HG03432 (cell line): Measurements from ENCODE around the gene MTERF4.

Experiments used
- ATAC-seq: cut with Tn5 transposase; IDR thresholded peaks from one replicate; pipeline ENCODE4 v1.9.1; 2021; ENCODE audit warnings: mild to moderate bottlenecking, moderate library complexity; ENCODE audit not compliant: unreplicated experiment

MTERF4 gene

GRCh38 chr2:241091201-241091600, 10.9 kb downstream of the MTERF4 start:
- ATAC-seq, result no peak

- ATAC-seq, result no peak
These were observed 13.0 kb downstream of the MTERF4 start for GRCh38 chr2:241088791-241089732.

- ATAC-seq, result peak; percentile 55
These were observed 13.7 kb downstream of the MTERF4 start for GRCh38 chr2:241088376-241088775.

GRCh38 chr2:241087420-241088268, 14.4 kb downstream of the MTERF4 start:
- peak; percentile 86 for ATAC-seq

DNA sequence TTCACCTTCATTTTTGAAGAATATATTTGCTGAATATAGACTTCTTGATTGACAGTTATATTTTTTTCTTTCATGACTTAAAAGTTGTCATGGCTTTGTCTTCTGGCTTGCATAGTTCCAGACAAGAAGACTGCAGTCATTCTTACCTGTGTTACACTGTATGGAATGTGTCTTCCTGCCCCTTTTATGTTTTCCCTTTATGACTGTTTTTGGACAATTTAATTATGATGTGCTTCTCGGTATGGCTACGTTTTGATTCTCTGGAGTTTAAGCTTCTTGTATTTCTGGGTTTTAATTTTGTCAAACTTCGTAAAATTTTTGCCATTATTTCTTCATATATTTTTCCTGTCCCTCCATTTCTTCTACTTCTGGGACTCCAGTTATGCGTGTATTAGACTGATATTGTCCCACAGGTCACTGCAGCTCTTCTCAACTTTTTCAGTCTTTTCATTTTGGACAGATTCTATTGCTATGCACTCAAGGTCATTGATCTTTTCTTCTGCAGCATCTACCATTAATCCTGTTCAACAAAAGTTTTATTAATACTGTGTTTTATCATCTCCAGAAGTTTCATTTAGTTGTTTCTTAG, 17.1 kb downstream of the MTERF4 start:
- no peak for ATAC-seq

GRCh38 chr2:241083091-241083415, 19.0 kb downstream of the MTERF4 start:
- no peak for ATAC-seq

DNA sequence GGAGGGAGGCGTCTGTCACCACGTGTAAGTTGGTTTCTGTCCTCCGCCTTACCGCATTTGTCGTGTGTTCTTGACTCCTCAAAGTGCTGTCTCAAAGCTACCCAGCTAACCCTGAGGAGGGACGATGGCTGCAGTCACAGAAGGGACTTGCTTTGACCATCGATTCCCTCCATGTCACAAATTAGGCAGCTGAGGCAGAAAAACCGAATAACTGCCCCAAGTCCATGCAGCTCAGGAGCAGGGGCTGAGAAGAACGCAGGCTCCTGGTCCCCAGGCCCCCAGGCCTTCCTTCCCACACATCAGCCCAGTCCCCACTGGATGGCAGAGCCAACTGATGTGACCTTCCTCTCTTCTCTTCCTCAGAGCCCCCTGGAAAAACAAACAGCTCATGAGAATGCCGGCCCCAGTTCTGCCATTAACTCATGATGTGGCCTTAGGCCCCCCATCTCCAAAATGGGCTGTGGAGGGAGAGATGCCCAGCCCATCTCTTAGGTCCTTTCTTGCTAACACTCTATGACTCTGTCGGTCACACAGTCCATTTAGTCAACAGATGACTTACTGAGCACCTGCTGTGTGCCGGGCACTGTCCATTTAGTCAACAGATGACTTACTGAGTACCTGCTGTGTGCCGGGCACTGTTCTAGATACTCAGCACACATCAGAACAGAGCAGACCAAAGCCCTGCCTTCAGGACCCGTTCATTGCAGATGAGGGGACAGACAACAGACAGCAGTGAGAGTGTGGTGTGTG, 19.6 kb downstream of the MTERF4 start:
- ATAC-seq, result no peak

DNA sequence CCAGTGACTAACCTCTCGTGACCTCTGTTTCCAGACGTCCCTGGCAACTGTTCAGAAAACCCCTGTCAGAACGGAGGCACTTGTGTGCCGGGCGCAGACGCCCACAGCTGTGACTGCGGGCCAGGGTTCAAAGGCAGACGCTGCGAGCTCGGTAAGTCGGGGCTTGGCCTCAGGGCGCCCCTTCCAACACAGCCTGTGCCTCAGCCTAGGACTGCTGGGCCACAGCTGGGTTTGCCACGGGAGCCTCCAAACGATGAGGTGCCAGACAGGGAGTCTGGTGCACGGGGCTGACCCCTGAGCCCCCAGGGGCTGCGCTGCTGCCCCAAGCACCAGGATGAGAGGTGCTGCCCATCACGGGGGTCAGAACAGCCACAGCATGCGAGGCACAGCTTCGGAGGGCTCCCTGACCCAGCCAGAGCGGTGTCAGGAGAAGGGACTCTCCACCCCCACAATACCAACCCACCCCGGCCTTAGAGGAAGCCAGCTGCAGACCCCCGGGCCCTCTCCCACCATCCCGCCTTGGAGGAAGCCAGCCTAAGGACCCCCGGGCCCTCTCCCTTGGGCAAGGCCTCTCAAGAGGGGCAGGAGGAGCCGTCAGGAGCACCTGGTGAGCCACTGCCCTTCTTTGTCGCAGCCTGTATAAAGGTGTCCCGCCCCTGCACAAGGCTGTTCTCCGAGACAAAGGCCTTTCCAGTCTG, 20.3 kb downstream of the MTERF4 start:
- no peak for ATAC-seq

DNA sequence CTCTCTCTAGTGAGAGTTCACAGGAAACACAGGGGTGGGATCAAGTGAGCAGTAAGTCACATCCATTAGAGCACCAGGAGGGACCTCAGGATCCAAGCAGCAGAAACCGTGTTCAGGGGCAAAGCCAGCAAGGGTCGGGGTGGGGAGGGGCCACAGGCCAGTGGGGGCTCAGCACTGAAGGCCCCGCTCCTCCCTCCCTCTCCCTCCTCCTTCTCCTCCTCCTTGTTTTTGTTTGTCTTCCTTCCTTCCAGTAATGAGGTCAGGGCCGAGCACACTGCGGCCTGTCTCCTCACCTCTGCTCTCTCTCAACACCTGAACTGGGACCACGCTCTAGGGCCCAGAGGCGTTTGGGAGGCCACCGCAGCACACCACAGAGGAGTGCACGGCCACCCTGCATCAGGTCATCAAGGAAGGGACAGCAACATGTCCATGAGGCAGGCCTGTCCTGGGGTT, 20.9 kb downstream of the MTERF4 start:
- ATAC-seq, result no peak

DNA sequence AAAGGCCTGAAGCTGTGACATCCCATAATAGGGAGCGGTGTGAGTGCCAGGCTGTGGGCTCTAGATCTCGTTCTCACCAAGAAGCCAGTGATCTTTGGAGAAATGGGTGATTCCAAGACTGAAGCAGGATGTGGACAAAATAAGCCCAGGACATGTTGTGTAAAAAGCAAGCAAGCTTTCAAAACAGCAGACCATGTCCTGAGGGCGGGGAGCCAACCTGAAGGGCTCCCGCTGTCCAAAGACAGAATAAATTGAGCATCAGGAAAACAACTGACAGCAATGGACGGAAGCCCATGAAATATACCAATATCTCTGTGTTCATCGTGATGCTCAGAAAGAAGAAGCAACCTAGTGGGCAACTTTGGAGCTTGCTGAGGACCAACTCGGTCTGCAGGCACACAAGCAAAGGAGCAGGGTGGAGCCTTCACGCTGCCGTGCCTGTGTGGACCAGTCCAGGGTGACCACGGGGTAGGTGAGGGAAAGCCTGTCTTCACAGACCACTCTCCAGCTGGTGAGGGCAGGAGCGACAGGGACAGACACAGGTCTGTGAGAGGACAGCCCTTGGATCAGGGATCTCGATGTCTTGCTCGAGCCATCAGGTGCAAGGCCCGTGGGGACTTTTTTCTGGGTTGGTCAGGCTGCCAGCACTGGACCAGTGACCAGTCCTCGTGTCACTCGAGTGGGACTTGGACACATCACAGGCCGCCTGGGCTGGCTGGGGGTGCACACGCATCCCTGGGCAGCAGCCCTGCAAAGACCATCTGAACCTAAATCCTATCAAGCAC, 21.5 kb downstream of the MTERF4 start:
- ATAC-seq, result no peak

DNA sequence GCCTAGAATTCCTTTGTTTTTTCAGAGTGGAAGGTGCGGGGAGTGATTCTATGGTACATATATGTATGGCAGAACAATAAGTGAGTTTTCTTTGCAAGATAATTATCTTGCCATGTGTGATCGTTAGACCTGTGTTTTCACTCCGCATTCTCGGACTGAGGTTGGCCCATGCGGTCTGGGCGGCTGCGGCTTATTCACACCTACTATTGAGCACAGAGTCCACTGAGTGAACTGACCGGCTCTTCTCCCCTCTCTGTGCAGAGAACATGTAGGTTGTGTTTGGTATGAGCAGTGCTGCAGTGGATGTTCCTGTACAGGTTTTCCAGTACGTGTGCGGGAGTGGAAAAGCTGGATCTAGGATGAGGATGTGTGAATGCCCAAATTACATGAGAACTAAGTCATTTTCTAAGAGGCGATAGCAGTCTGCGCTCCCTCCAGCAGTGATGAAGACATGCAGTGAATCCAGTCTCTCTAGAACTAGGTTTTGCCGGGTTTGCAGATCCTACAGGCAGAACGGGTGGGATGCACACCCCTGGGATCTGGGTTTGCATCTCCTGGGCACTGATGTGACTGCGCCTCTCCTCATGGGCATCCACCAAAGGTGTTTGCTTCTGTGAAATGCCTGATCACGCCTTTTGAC, 27.1 kb downstream of the MTERF4 start:
- no peak for ATAC-seq

DNA sequence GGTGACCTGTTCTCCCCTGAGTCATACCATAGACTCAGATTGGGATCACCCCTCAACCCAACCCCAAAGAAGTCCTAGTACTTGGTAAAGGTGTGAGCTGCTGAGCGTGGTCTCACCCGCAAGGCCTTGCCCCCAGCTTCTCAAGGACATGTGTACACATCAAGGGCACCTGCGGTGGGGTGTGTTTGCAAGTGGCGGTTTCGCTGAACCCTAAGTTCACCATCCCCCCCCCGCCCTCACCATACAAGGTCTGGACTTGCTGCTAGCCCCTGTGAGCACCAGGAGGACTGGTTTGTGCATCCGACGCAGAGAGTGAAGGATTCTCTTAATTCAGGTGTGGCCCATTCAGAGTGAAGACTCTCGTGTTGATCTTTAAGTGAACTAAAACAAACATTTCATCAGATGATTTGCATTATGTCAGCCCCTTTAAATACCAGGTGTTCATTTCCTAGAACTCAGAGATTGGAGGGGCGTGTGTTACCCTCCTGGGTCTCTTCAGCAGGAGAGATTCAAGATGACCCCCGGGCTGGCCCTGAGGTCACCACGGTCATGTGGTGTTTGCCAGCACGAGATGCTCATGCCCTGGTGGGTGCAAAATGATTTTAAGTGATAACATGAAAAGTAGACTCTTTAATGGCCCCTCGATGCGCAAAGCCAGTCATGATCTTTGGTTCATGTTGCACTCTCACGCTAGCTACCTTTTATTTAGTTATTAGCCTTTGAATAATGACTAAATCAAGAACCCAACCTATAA, 27.8 kb downstream of the MTERF4 start:
- no peak for ATAC-seq

DNA sequence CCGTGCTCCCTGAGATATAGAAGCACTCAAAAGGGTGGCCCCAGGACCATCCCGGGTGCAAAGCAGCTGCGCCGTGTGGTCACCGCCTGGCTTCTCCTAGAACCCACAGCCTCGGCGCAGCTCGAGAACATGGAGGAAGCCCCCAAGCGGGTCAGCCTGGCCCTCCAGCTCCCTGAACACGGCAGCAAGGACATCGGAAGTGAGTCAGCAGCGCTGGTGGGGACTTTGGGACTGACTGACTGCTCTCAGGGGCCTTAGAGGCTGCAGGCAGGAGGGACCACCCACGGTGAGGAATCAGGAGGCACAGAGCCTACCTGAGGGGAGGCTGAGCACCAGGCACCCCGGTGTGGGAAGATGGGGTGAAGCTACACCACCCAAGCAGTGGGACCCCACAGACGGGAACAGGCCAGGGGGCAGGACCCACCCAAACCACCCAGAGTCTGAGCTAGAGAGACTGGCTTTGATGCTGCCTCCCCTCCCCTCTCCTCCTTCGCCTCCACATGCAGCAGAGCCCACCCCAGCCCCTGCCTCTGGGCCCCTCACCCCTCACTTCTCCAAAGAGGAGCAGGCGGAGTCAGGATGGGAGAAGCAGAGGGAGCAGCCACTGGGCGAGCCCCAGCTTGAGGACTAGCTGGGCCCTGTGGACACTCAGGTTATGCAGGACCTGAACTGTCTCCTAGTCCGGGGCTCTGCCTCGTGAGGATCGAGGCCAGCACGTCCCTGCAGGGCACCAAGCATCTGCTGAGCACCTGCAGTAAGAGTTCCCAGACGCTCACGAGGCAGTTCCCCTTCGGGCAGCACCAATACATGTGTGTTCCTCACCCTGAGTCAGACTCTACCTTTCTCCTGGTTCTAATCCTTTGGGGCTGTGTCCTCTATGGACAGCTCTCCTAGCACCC, 28.7 kb downstream of the MTERF4 start:
- no peak for ATAC-seq

GRCh38 chr2:241072553-241073165, 29.4 kb downstream of the MTERF4 start:
- no peak for ATAC-seq

- no peak for ATAC-seq
These were observed 29.9 kb downstream of the MTERF4 start for GRCh38 chr2:241072151-241072550.

DNA sequence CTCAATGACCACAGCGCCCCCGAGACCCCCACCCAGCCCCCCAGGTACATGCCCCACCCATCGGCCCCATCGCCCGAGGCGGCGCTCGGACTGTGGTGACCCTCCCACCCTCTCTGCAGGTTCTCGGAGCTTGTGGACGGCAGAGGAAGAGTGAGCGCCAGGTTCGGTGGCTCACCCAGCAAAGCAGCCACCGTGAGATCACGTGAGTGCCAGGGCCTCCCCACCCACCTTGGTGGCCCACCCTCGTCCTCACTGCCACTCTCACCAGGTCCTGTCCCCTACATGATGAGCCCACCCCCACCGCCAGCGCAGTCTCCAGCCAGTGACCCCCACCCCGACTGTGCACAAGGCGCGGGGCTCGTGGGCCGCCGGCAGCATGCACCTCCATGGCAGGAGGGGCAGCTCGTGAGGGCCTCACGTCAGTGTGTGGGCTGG, 30.4 kb downstream of the MTERF4 start:
- ATAC-seq, result no peak
